HG03521 (cell line): ENCODE measurements around the gene SIRPD.
"Not testable (repeated sequence)": the region's sequence is repeated elsewhere in the genome, so short reads cannot be mapped to it uniquely, and the experiment has no call there.

Experiments
- ATAC-seq: cut with Tn5 transposase; IDR thresholded peaks from one replicate; pipeline ENCODE4 v1.9.1; 2021; ENCODE audit warnings: mild to moderate bottlenecking, moderate library complexity; ENCODE audit not compliant: unreplicated experiment

The SIRPD gene

DNA sequence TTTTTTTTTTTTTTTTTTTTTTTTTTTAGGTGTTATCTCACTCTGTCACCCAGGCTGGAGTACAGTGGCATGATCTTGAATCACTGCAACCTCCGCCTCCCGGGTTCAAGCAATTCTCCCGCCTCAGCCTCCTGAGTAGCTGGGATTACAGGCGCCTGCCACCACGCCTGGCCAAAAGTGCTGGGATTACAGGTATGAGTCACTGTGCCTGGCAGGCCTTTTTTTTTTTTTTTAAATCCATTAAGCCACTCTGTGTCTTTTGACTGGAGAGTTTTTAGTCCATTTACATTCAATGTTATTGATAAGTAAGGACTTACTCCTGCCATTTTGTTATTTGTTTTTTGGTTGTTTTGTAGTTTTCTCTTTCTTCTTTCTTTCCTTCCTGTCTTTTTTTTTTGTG is 60.1 kb downstream of the SIRPD start:
- not testable (repeated sequence) for ATAC-seq

GRCh38 chr20:1496930-1497329 is 60.6 kb downstream of the SIRPD start:
- no peak for ATAC-seq

DNA sequence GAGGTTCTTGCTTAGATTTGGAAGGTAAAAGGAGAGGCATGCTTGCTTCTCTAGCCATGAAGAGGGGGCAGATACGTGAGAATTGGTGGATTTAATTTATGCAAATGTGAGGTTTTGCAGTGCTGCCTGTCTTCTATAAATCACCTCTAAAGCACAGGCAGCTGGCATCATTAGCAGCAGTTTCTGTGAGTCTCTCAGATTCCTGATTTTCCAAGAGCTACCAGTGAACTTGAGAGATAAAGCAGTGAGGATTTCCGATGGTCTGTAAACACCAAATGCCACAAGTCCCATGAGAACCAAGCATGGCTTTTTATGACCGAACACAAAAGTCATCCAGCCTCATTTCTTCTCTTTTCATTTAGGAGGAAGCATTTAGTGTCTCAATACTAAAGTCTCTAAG is 63.1 kb downstream of the SIRPD start:
- no peak for ATAC-seq

GRCh38 chr20:1493536-1493935 is 64.0 kb downstream of the SIRPD start:
- no peak for ATAC-seq

GRCh38 chr20:1491860-1492642 is 65.5 kb downstream of the SIRPD start:
- ATAC-seq = no peak

- ATAC-seq = no peak
Observed at GRCh38 chr20:1491281-1491840, 66.1 kb downstream of the SIRPD start, which contains the start of gene SIRPB2. SIRPB2 (minus strand) TSS chr20:1491420; CDS start chr20:1491359, 61 bp downstream.

DNA sequence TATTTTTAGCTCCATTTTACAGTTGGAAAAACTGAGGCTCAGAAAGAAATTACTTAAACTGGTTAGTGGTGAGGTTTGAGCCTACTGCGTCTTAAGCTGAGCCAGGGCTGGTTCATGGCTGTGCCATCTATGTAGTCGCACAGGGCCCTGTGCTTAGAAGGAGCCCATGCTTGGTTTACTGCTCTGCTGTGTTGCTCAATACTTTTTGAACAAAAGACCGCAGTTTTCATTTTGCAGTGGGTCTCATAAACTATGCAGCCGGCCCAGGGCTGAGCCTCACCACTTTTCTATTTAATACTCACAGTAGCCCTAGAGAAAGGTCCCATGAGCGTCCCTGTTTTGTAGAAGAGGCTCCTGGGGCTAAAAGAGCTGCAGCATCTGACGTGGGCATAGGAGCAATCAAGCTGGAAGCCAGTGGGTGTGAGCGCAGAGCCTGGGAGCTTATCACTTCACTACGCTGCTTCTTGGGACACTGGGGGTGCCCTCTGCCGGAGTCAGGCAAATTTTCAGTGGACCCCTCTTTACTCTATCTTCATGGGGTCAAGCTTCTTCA is 66.8 kb downstream of the SIRPD start:
- ATAC-seq = no peak

DNA sequence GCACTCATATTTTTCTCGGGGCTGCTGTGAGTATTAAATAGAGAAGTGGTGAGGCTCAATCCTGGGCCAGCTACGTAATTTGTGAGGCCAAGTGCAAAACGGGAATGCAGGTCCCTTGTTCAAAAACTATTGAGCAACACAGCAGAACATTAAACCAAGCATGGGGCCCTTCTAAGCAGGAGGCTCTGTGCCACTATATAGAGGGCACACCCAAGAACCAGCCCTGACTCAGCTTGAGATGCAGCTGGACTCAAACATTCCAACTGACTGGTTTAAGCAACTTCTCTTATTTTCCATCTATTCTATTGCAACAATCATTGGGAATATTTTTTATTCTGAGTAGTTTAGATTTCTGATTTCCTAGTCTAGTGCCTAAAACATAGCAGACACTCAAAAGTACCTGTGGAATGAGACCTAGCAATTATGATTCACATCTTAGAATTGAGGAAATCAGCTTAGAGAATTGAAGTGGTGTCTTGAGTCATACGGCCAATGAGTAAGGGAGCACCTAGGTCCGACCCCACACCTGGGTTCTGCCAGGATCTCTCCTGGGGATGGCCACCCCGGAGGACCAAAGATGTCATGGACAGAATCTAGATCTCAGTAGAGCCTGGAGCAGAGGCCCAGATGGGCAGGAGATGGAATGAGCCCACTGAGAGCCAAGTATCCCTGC is 67.6 kb downstream of the SIRPD start:
- no peak for ATAC-seq

- no peak for ATAC-seq
Observed at GRCh38 chr20:1489325-1489724, 68.2 kb downstream of the SIRPD start.

GRCh38 chr20:1486566-1486965 is 70.9 kb downstream of the SIRPD start:
- no peak for ATAC-seq

- ATAC-seq = no peak
Observed at GRCh38 chr20:1484438-1485116, 72.9 kb downstream of the SIRPD start.
